ENCODE data around the gene PLEKHA7.
A peak's percentile ranks its signal among the peaks of the same experiment; 100 is the strongest.

The PLEKHA7 gene

DNA sequence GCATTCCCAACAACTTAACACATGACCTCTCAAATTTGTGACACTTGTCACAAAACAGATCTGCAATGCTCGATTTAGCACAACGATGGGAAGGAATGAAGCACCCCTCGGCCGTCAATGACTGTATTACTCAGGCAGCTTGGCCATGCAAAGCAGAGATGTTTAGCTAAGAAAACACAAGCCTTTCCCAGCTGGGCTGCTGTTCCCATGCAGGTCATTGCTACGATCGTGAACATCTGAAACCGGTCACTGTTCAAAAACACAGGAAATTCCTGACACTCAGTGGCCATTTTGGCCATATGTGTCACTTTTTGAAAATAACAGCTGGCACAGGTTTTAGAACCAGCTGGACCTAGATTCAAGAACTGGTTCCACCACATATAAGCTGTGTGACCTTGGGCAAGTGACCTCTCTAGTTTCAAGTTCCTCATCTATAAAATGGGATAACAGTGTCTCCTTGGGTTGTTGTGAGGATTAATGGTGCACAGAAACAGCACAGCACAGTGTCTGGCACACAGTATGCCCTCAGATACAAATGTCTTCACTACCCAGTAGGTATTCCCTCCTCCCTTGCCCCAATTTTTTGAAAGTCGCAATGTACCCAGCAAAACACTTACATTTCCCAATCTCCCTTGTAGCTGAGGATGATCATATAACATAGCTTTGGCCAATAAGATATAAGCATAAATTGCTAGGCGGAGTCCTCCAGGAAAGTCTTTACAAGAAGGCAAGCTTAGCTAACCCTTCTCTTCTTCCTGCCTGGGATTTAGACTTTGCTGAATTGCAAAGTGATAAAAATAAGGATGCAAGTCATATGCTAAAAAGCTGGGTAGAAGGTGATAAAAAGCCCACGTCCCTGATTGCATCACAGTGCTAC lies 182.7 kb downstream of the PLEKHA7 start:
- no peak for DNase-seq

DNA sequence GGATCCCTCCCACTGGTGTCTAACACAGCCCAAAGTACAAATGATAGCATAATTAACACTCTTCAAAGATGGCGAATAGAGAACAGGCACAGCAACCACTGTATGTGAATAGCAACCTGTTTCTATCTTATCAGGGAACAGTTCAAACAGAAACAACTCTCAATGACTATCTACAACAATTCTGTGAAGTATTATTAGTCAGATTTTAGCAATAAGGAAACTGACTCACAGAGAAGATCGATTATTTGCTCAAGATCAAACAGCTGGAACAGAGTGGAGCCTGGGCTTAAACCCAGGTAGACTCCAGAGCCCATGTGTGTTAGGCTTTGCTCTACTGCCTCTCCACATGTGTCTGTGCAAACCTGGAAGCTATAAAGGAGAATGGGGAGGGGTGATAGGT lies 187.1 kb downstream of the PLEKHA7 start:
- no peak for DNase-seq

DNA sequence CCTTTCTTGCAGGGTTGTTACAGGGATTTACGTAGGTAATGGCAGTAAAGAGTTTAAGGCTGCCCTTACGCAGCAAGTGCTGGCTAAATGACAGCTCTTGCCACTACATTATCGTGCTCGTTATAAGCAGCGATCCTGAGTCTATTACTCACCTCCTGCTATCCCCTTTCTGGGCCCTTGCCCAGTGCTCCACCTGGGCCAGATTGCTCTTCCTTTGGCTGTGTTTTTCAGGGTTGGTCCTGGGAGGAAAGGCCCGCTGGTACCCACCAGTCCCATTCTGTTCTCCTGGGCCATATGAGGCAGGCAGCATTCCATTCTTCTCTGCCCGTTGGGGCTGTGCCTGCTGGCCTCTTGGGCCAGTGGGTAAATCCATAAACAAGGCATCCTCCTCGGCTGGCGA lies 188.2 kb downstream of the PLEKHA7 start:
- no peak for DNase-seq

GRCh38 chr11:16825101-16825500 lies 189.1 kb downstream of the PLEKHA7 start:
- no peak for DNase-seq

DNA sequence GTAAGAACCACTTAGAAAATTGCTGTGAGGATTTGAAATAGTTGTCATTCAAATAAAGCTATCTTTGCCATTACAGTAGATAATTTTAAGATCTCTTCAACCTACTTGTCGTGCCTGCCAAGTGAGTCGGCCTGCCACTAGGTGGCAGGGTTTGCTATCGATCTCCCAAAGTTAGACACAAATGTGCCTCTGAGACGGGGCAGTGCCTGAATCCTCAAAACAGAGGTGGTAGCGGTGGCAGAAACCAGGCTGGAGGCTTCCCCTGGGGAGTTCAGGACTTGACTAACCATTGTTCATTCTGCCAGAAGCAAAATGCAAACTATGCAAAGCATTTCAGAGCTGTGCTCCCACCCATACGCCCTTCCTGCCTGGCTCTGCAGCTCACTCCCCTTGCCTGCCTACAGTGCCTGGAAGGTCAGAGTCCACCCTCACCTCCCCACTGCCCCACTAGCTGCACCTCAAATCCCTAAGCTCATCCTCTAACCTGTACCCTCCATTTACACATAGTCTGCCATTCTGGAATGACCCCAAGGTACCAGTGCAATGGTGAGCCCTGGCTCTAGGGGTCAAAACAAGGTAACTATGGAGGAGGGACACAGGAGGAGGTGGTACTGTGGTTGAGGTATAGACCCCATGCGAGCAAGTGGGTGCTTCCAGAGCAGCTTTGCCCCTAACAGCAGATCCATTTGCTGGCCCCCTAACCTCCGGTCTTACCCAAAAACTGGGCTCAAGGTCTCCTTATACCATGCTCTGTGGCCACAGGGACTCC lies 193.7 kb downstream of the PLEKHA7 start:
- peak; percentile 81 to 82 for DNase-seq

- DNase-seq = no peak
Measured at GRCh38 chr11:16818284-16818683, 195.9 kb downstream of the PLEKHA7 start.

- DNase-seq = no peak
Measured at GRCh38 chr11:16817351-16817750, 196.9 kb downstream of the PLEKHA7 start.

- no peak for DNase-seq
Measured at GRCh38 chr11:16816358-16817270, 197.6 kb downstream of the PLEKHA7 start.

DNA sequence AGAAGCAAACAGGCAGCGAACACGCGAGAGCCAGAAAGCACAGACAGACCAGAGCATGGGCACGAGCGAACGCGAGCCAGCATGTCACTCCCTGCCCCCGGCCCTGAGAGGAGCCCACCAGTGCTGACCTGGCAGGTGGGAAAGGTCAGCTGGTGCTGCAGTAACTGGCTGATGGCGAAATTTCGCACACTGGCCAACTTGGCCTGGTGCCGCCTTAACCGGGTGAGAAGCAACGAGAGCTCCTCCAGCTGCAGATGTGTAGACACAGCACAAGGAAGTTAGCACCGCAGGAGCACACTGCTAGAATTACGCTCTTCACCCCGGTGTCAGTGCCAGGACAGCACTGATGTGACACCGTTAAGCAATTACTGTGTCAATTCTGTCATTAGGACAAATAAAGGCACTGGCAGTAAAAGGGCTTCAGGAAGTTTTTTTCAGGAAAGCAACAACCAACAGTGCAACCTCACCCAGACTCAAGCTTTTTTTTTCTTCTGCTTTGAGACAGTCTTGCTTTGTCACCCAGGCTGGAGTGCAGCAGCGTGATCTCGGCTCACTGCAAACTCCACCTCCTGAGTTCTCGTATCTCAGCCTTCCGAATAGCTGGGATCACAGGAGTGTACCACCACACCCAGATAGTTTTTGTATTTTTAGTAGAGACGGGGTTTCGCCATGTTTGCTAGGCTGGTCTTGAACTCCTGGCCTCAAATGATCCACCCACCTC lies 199.0 kb downstream of the PLEKHA7 start:
- no peak for DNase-seq

DNA sequence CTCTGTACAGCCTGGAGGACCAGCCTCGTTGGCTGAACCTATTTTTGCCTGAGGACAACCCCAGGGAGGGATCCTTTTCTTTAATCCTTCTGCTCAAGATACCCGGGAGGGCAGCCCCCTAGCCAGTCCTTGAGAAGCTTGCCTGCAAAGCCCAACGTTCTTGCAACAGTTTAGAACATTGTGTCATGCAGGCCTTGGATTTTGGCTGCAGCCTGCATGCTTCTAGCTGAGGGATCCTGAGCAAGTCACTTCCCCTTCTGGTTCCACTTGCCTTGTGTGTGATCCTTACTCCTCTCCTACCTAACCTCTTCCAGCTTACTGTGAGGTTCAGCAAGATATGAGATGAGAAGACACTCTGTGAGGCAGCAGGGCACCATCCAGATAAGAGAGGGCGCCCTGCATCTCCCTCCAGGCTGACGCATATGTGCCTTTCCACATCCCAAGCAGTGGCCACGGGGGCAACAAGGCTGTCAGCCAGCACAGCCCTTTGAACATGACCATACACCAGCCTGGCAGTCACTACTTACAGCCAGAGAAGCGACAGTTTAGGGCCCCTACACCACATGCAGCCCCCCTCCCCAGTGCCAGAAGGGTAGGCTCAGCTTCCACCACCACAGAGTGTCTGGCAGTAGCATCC lies 199.7 kb downstream of the PLEKHA7 start:
- DNase-seq = no peak

DNA sequence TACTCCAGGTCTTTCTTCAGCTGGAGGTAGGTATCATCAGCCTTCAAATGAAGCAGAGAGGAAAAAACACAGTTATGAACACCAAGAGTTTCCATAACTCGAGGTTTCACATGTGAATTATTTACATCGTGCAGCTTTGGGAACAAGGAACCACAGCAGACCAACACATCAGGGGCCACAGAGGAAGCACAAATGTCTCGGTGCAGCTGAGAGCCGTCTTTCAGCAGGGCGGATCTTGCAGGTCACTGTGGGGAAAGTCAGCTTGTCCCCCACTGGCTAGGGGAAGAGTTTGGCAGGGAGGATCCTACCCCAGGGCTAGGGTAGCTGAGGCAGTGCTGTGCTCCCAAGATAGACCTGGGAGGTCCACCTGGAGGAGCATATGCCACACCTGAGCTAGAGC lies 201.1 kb downstream of the PLEKHA7 start:
- DNase-seq = no peak

- DNase-seq = no peak
Measured at GRCh38 chr11:16812274-16812673, 201.9 kb downstream of the PLEKHA7 start.

GRCh38 chr11:16811136-16812020 lies 202.8 kb downstream of the PLEKHA7 start:
- no peak for DNase-seq

GRCh38 chr11:16809886-16810668 lies 204.1 kb downstream of the PLEKHA7 start:
- no peak for DNase-seq

GRCh38 chr11:16807306-16807705 lies 206.9 kb downstream of the PLEKHA7 start:
- no peak for DNase-seq

DNA sequence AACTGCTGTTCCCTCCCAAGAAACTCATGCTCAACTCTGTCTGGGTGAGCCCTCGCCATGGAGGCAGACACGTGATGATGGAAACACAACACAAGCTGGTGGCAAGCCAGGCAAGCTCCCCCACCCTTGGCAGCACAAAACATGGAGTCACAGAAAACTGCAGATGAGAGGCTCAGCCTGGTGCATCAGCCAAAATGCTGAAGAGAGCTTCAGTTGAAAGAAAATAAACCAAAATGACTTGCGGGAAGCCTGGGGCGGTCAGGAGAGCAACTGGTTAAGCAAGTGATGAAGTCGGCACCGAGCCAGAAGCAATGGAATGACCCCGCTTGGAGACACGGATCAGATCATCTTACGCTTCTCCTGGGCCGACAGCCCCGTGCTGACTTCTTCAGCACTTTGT lies 207.4 kb downstream of the PLEKHA7 start:
- no peak for DNase-seq

- no peak for DNase-seq
Measured at GRCh38 chr11:16805938-16806337, 208.3 kb downstream of the PLEKHA7 start.

DNA sequence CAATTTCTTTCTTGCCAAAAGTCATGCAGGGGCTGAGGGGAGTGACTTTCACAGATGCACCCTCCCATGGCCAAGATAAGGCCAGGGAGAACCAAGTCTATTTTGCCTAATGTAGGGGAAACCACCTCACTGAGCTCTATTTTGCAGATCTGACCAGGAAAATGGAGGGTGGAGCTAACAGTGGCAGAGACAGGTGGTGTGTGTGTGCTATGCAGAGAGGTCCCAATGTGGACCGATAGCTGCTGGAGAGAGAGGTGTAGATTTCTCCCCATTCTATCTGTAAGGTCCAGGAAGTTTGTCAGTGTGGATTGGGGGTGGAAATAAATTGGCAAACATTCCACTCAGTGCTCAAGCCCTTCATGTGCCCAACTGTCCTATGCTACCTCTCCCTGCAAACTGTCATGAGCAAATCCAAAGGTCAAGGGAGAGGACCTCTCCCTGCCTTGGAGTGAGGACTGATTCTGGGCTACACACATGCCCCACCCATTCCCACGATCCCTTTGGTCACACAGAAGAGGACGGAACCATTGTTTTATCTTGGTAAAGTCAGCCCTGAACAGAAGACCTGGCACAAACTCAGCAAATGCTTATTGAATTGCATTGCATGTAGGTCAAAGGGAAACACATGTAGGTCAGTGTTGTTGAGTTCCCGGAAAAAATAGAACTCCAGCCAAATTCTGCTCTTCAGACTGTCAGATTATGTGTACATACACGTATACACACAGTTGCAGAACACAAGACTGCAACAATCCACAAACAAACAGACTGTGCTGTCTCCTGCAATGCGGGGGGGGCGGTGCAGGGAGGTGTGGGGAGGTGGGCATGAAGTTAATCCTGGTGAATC lies 209.9 kb downstream of the PLEKHA7 start:
- no peak for DNase-seq
